Lower leg skin (tissue), 4 donors: ENCODE data around the gene ISM1. TPM values are rescaled to one million over a fixed set of nuclear protein-coding genes. Genes with fewer than 3 reads are reported as not detected.

Experiments used
- DNase-seq, 2 donors: peaks; one replicate each; pipeline ENCODE4 v3.0.0-alpha.2; 2019; ENCODE audit warnings: low spot score in 2 of 2
- H3K4me3 ChIP-seq: fragments of 200-600 bp; sonication (generic); 2 replicates; pipeline ENCODE4 v1.5.1; 2017; ENCODE audit warnings: mild to moderate bottlenecking, low read depth; ENCODE audit not compliant: poor library complexity, severe bottlenecking
- CTCF ChIP-seq, 3 donors: fragments of 450-650 bp; IDR thresholded peaks; one replicate each; pipeline ENCODE4 v1.5.1; 2016; ENCODE audit warnings: antibody characterized with exemption in 3 of 3, mild to moderate bottlenecking in 3 of 3, moderate library complexity in 2 of 3
- POLR2A ChIP-seq, 2 donors: fragments of 450-650 bp; IDR thresholded peaks; one replicate each; pipeline ENCODE4 v1.6.1; 2016 to 2017; ENCODE audit warnings: antibody characterized with exemption in 2 of 2, mild to moderate bottlenecking in 1 of 2, moderate library complexity in 1 of 2
- WGBS, 2 donors: methylation state at CpG; one replicate each; pipeline ENCODE4 v1.1.5; 2018; 5-methylcytosine and 5-hydroxymethylcytosine counted together
- intact Hi-C: fragments of 100-400 bp; cut with DNase I; formaldehyde crosslinking; loops from one replicate; pipeline ENCODE4 v1.15.0; 2023; ENCODE audit warnings: low total_unique reads
- total RNA-seq, 4 donors: library from RNA; depleted of rRNA; stranded (reverse); fragments of >200 nt; gene quantifications; one replicate each; pipeline ENCODE4 v1.1.0, GENCODE V29; 2016

ISM1 gene
- total RNA-seq, 4 donors from 2014 or later: 12.4 to 27.6 (median 24.1) TPM

DNA sequence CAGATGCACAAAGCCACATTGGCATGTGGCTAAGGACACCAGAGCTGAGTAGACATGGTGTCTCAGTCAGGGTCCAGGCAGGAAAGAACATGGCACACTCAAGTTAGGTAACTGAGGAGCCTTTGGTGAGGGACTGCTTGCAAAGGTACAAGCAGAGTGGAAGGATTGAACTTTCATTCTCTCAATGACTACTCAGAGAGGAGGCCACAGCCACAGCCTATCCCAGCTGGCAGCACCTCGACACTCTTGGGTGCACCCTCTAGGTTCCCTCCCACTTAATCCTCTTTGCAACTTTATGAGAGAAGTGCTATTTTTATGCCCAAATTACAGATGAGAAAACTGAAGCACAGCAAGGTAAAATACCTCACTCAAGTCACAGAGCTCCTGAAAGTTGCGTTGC lies 73.4 kb downstream of the ISM1 start:
- 88 to 90% methylated on average over 2 of the region's 2 CpGs for WGBS, 2 donors
- DNase-seq: no peak
- H3K4me3 ChIP-seq: no peak overlapping the region
- no peak for TF ChIP-seq CTCF (IDR thresholded peaks at IDR 0.05)
- intact Hi-C loops: no loop called here

DNA sequence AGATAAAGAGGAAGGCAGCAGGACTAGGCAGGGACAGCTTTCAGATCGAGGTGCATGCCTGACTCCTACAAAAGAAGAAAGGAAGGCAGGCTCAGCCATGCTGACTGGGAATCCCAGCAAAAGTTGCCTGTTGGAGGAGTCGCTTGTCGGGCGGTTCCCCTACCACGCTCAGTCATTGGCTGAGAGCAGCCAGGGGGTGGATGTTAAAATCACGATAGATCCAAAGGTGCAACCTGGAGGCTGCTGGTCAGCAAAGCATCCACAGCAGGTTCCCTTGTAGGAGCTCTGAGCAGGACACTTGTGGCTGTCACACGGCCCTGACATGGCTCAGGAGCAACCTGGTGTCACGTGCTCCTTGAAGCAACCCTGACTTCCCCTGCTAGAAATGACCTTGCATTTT lies 74.6 kb downstream of the ISM1 start:
- DNase-seq: no peak
- intact Hi-C loops: no loop called here
- WGBS, 2 donors: 84% methylated on average over 8 of the region's 8 CpGs
- H3K4me3 ChIP-seq: no peak overlapping the region
- TF ChIP-seq POLR2A (IDR thresholded peaks at IDR 0.05): no peak
- no peak for TF ChIP-seq CTCF (IDR thresholded peaks at IDR 0.05)

DNA sequence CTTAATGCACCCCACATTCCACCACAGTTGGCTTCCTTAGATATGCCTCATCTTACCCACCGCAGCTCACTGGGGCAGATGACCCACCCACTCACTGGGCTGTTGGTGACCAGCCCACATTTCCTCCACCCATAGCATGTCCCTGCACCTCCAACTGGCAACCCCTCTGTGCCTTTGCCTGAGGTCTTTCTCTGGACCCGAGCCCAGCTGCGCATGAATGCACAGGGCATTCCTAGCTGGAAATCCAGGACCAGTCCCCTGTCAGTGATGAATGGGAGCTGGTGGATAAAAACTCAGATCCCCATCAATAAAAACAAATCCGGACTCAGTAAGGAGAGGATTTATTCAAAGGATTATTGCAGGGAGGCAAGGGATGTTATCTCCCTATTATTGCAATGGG lies 75.0 kb downstream of the ISM1 start:
- TF ChIP-seq POLR2A (IDR thresholded peaks at IDR 0.05) (no peak), CTCF (IDR thresholded peaks at IDR 0.05) (no peak)
- intact Hi-C loops: no loop called here
- WGBS, 2 donors: 63 to 90% methylated on average over 4 of the region's 4 CpGs

GRCh38 chr20:13297147-13297899 lies 76.2 kb downstream of the ISM1 start:
- intact Hi-C loops: no loop called here
- WGBS, 2 donors: 76 to 86% methylated on average over 5 of the region's 5 CpGs
- H3K4me3 ChIP-seq: no peak overlapping the region
- DNase-seq: no peak
- no peak for TF ChIP-seq POLR2A (IDR thresholded peaks at IDR 0.05)
- no peak for TF ChIP-seq CTCF (IDR thresholded peaks at IDR 0.05)

More for the DNA sequence above, 75.0 kb downstream of the ISM1 start:
- H3K4me3 ChIP-seq: no peak overlapping the region
- no peak for DNase-seq

DNA sequence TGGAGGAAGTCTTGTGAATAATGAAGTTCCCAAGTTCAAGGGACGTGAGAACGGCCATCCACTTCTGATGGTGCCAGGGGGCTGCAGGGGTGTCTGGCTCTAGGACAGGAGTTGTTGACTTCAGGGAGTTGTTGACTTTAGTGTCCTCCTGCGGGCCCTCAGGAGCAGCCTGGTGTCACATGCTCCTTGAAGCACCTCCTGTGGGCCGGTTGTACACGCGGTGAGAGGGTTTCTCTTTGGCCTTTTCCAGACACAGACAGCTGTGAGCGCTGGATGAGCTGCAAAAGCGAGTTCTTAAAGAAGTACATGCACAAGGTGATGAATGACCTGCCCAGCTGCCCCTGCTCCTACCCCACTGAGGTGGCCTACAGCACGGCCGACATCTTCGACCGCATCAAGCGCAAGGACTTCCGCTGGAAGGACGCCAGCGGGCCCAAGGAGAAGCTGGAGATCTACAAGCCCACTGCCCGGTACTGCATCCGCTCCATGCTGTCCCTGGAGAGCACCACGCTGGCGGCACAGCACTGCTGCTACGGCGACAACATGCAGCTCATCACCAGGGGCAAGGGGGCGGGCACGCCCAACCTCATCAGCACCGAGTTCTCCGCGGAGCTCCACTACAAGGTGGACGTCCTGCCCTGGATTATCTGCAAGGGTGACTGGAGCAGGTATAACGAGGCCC lies 77.8 kb downstream of the ISM1 start:
- WGBS, 2 donors: 93 to 97% methylated on average over 16 to 29 of the region's 29 CpGs
- no peak overlapping the region for H3K4me3 ChIP-seq
- TF ChIP-seq CTCF (IDR thresholded peaks at IDR 0.05) (no peak), POLR2A (IDR thresholded peaks at IDR 0.05) (no peak)
- intact Hi-C loops: no loop called here
- DNase-seq: no peak
